Measurements from ENCODE around the gene CD247. TPM values are rescaled to one million over a fixed set of nuclear protein-coding genes. Genes with fewer than 3 reads are reported as not detected.

The CD247 gene
- total RNA-seq, 1 experiment from 2014 or later: not detected

GRCh38 chr1:167545349-167545748, 27.0 kb upstream of the CD247 start:
- intact Hi-C loops (cut with micrococcal nuclease): no loop called here
- TF ChIP-seq CTCF (conservative IDR thresholded peaks at IDR 0.05; ENCODE audit: low read depth, low read length) (no peak), EZH2 (IDR thresholded peaks at IDR 0.05; ENCODE audit: low read length, unreplicated experiment) (no peak), EZH2phosphoT487 (IDR thresholded peaks at IDR 0.05; ENCODE audit: borderline replicate concordance, low read length) (no peak)
- BruUV-seq (replicated peaks): no TSS peak
- Histone ChIP-seq H3K4me2 (ENCODE audit: low read length) (no peak overlapping the region), H3K27me3 (ENCODE audit: low read length) (no peaks in the 10 kb centered on the region), H3K36me3 (ENCODE audit: low read depth, low read length) (peaks cover 7% of the 10 kb centered on the region; the same call in 1 of the 2 replicates), H3K4me3 (ENCODE audit: low read length) (no peak overlapping the region), H3K9ac (ENCODE audit: low read length) (no peak overlapping the region), H3K4me1 (ENCODE audit: insufficient read depth, low read length) (peaks cover 12% of the 10 kb centered on the region), H2AFZ (ENCODE audit: low read length) (no peak overlapping the region), H3K27ac (ENCODE audit: low read length) (no peak overlapping the region), H3K79me2 (ENCODE audit: low read length) (0 out of 2 replicates have a peak, but pooled peaks cover 3% of the 10 kb centered on the region), H3K9me2 (replicated peaks; ENCODE audit: low read length) (no peaks in the 10 kb centered on the region), H3F3A (ENCODE audit: low read length, unreplicated experiment) (no peaks in the 10 kb centered on the region), H4K20me1 (ENCODE audit: low read length) (no peaks in the 10 kb centered on the region), H3K9me3 (ENCODE audit: low read length) (no peaks in the 10 kb centered on the region)
- ATAC-seq (no peak), DNase-seq (no peak)
- CTCF ChIA-PET: no interaction called here
- POLR2A ChIA-PET (ENCODE audit: unreplicated experiment): no interaction called here

- Histone ChIP-seq H3K79me2 (ENCODE audit: low read length) (no peaks in the 10 kb centered on the region), H2AFZ (ENCODE audit: low read length) (no peak overlapping the region), H3K4me1 (ENCODE audit: insufficient read depth, low read length) (peaks cover 12% of the 10 kb centered on the region), H3K27ac (ENCODE audit: low read length) (no peak overlapping the region), H4K20me1 (ENCODE audit: low read length) (no peaks in the 10 kb centered on the region), H3K4me2 (ENCODE audit: low read length) (peak overlapping the region; percentile 3; the same call in 1 of the 2 replicates), H3F3A (ENCODE audit: low read length, unreplicated experiment) (no peaks in the 10 kb centered on the region), H3K9me2 (replicated peaks; ENCODE audit: low read length) (no peaks in the 10 kb centered on the region), H3K9ac (ENCODE audit: low read length) (no peak overlapping the region), H3K4me3 (ENCODE audit: low read length) (no peak overlapping the region), H3K27me3 (ENCODE audit: low read length) (no peaks in the 10 kb centered on the region), H3K9me3 (ENCODE audit: low read length) (no peaks in the 10 kb centered on the region), H3K36me3 (ENCODE audit: low read depth, low read length) (peaks cover 7% of the 10 kb centered on the region; the same call in 1 of the 2 replicates)
- ATAC-seq (0 out of 2 replicates have a peak, but pooled peaks have one; percentile 11), DNase-seq (peak; percentile 83)
- BruUV-seq (replicated peaks): no TSS peak
- TF ChIP-seq EZH2 (IDR thresholded peaks at IDR 0.05; ENCODE audit: low read length, unreplicated experiment): no peak
- no peak for TF ChIP-seq CTCF (conservative IDR thresholded peaks at IDR 0.05; ENCODE audit: low read depth, low read length)
- TF ChIP-seq EZH2phosphoT487 (IDR thresholded peaks at IDR 0.05; ENCODE audit: borderline replicate concordance, low read length): no peak
- intact Hi-C loops (cut with micrococcal nuclease): no loop called here
- CTCF ChIA-PET: no interaction called here
- POLR2A ChIA-PET (ENCODE audit: unreplicated experiment): no interaction called here
These were observed 26.2 kb upstream of the CD247 start for GRCh38 chr1:167544447-167545093.

GRCh38 chr1:167543199-167543990, 25.1 kb upstream of the CD247 start:
- CTCF ChIA-PET: no interaction called here
- Histone ChIP-seq H3K4me2 (ENCODE audit: low read length) (no peak overlapping the region), H3K4me3 (ENCODE audit: low read length) (no peak overlapping the region), H3K9me2 (replicated peaks; ENCODE audit: low read length) (no peaks in the 10 kb centered on the region), H3K79me2 (ENCODE audit: low read length) (no peaks in the 10 kb centered on the region), H3K27me3 (ENCODE audit: low read length) (no peaks in the 10 kb centered on the region), H2AFZ (ENCODE audit: low read length) (no peak overlapping the region), H3K27ac (ENCODE audit: low read length) (no peak overlapping the region), H3K9ac (ENCODE audit: low read length) (no peak overlapping the region), H3K4me1 (ENCODE audit: insufficient read depth, low read length) (peaks cover 12% of the 10 kb centered on the region), H3K36me3 (ENCODE audit: low read depth, low read length) (peaks cover 7% of the 10 kb centered on the region; the same call in 1 of the 2 replicates), H4K20me1 (ENCODE audit: low read length) (no peaks in the 10 kb centered on the region), H3F3A (ENCODE audit: low read length, unreplicated experiment) (no peaks in the 10 kb centered on the region), H3K9me3 (ENCODE audit: low read length) (no peaks in the 10 kb centered on the region)
- ATAC-seq (no peak), DNase-seq (no peak)
- TF ChIP-seq EZH2phosphoT487 (IDR thresholded peaks at IDR 0.05; ENCODE audit: borderline replicate concordance, low read length) (no peak), CTCF (conservative IDR thresholded peaks at IDR 0.05; ENCODE audit: low read depth, low read length) (no peak), EZH2 (IDR thresholded peaks at IDR 0.05; ENCODE audit: low read length, unreplicated experiment) (no peak)
- POLR2A ChIA-PET (ENCODE audit: unreplicated experiment): no interaction called here
- intact Hi-C loops (cut with micrococcal nuclease): no loop called here
- no TSS peak for BruUV-seq (replicated peaks)
